Chondrocyte (in vitro differentiated cells): ENCODE results near the gene CHRNG. TPM values are rescaled to one million over a fixed set of nuclear protein-coding genes. Genes with fewer than 3 reads are reported as not detected.
A peak's percentile ranks its signal among the peaks of the same experiment; 100 is the strongest.

Experiments used
- DNase-seq: peaks from one replicate; pipeline ENCODE4 v3.0.0; 2021; ENCODE audit warnings: mixed read lengths, low spot score
- H3K27ac Mint-ChIP-seq: one replicate; pipeline ENCODE4 v1.8.0; 2021; ENCODE audit warnings: mild to moderate bottlenecking, moderate library complexity, mixed read lengths; ENCODE audit not compliant: unreplicated experiment
- H3K27me3 Mint-ChIP-seq: 2 replicates; pipeline ENCODE4 v1.8.0; 2021; ENCODE audit warnings: low read depth, mixed read lengths
- H3K36me3 Mint-ChIP-seq: 2 replicates; pipeline ENCODE4 v1.8.0; 2021; ENCODE audit warnings: low read depth, mixed read lengths
- H3K4me1 Mint-ChIP-seq: 2 replicates; pipeline ENCODE4 v1.8.0; 2021; ENCODE audit warnings: low read depth, mild to moderate bottlenecking, mixed read lengths
- H3K4me3 Mint-ChIP-seq: one replicate; pipeline ENCODE4 v1.8.0; 2021; ENCODE audit warnings: mild to moderate bottlenecking, moderate library complexity, mixed read lengths; ENCODE audit not compliant: unreplicated experiment
- H3K9me3 Mint-ChIP-seq: 2 replicates; pipeline ENCODE4 v1.8.0; 2021; ENCODE audit warnings: low read depth, mixed read lengths
- total RNA-seq: library from RNA; stranded (reverse); gene quantifications from 3 replicates; pipeline ENCODE4 v1.2.1, GENCODE V29; 2021
- TF ChIP-seq, protein P1 (sequence below): fragments of 200-600 bp; sonication (generic); IDR thresholded peaks from 2 replicates; pipeline ENCODE4 v1.5.0; 2021; ENCODE audit warnings: antibody characterized with exemption, mild to moderate bottlenecking, moderate library complexity

CHRNG gene
- total RNA-seq, 1 donor from 2014 or later: not detected

DNA sequence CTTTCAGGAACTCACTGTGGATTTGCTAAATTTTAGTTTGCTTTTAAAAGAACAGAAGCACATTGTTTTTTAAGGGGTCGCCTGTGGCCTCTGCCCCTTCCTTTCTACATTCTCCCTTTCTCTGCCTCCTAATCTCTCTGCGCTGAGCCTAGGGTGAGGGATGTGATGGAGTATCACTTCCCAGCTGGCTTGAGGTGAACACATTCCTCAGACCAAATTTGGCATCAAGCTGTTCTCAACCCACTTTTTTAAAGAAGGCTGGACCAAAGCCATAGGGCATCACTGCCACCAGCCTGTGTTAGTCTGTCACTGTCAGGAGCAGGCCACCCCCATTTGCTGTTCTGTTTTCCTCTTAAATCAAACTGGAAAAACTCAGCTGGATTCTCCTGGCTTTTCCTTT is 38.3 kb downstream of the CHRNG start:
- Mint-ChIP-seq H3K9me3 (no peaks in the 10 kb centered on the region), H3K4me3 (no peak overlapping the region), H3K27me3 (no peaks in the 10 kb centered on the region), H3K4me1 (peaks cover 28% of the 10 kb centered on the region), H3K36me3 (peaks cover 25% of the 10 kb centered on the region), H3K27ac (peak overlapping the region; percentile 34)
- TF ChIP-seq, protein P1, sequence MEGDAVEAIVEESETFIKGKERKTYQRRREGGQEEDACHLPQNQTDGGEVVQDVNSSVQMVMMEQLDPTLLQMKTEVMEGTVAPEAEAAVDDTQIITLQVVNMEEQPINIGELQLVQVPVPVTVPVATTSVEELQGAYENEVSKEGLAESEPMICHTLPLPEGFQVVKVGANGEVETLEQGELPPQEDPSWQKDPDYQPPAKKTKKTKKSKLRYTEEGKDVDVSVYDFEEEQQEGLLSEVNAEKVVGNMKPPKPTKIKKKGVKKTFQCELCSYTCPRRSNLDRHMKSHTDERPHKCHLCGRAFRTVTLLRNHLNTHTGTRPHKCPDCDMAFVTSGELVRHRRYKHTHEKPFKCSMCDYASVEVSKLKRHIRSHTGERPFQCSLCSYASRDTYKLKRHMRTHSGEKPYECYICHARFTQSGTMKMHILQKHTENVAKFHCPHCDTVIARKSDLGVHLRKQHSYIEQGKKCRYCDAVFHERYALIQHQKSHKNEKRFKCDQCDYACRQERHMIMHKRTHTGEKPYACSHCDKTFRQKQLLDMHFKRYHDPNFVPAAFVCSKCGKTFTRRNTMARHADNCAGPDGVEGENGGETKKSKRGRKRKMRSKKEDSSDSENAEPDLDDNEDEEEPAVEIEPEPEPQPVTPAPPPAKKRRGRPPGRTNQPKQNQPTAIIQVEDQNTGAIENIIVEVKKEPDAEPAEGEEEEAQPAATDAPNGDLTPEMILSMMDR: no peak
- DNase-seq: no peak

DNA sequence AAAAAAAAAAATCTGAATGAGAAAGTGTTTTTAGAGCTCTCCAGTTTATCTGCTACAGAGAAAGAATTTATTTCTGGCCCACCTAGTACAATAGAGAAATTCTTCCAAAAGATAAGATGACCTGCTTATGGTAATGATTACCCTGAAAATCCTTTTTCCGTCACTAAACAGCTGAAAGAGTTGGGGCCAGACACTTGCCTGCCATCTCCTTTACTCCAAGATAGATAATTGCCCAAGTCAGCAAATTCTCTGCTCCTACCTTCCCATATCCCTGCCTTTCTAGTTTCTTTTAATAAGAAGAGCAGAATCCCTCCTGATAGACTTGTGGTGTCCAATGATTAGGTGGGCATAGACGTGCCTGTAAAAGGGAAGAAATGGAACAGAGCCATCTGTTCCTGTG is 39.1 kb downstream of the CHRNG start:
- no peak overlapping the region for H3K27ac Mint-ChIP-seq
- H3K4me1 Mint-ChIP-seq: peaks cover 28% of the 10 kb centered on the region
- TF ChIP-seq, protein P1: no peak
- H3K4me3 Mint-ChIP-seq: no peak overlapping the region
- no peaks in the 10 kb centered on the region for H3K27me3 Mint-ChIP-seq
- H3K36me3 Mint-ChIP-seq: peaks cover 30% of the 10 kb centered on the region
- H3K9me3 Mint-ChIP-seq: no peaks in the 10 kb centered on the region
- DNase-seq: no peak

DNA sequence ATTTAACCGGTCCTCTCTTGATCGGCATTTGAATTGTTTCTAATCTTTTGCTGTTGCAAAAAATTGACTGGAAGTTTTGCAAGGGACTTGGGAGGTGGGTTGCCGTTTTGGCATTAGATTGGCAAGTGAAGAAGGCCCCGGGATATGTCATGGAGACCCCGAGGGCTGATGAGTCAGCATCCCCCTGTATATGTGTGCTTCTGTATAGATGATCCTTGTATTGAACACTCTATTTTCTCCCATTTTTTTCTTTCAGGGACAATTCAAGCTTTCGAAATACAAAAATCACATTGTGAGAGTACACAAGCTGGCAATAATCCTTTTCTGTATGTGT is 41.1 kb downstream of the CHRNG start:
- H3K4me1 Mint-ChIP-seq: peaks cover 18% of the 10 kb centered on the region
- no peaks in the 10 kb centered on the region for H3K27me3 Mint-ChIP-seq
- no peaks in the 10 kb centered on the region for H3K9me3 Mint-ChIP-seq
- H3K36me3 Mint-ChIP-seq: peaks cover 33% of the 10 kb centered on the region
- H3K4me3 Mint-ChIP-seq: no peak overlapping the region
- DNase-seq: no peak
- H3K27ac Mint-ChIP-seq: no peak overlapping the region
- TF ChIP-seq, protein P1: no peak

DNA sequence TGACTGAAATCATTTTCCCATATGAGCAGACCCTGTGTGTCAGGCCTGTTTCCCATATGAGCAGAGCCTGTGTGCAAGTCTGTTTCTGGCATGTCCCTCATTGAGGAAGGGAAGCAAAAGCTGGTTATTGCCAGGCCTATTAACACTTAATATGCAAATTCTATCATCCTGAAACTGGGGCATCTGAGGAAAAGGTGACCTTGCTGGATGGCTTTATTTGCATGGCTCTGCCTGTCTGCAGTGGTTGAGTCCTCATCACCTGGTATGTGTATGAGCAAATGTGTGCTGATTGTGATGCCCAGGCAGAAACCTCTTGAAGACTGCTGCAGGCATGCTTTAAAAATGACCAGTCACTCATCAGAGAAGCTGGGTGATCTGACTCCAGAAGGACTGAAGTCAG is 42.2 kb downstream of the CHRNG start:
- H3K36me3 Mint-ChIP-seq: peaks cover 33% of the 10 kb centered on the region
- H3K4me3 Mint-ChIP-seq: no peak overlapping the region
- H3K4me1 Mint-ChIP-seq: peaks cover 10% of the 10 kb centered on the region
- no peaks in the 10 kb centered on the region for H3K9me3 Mint-ChIP-seq
- DNase-seq: no peak
- H3K27ac Mint-ChIP-seq: no peak overlapping the region
- TF ChIP-seq, protein P1: no peak
- no peaks in the 10 kb centered on the region for H3K27me3 Mint-ChIP-seq

DNA sequence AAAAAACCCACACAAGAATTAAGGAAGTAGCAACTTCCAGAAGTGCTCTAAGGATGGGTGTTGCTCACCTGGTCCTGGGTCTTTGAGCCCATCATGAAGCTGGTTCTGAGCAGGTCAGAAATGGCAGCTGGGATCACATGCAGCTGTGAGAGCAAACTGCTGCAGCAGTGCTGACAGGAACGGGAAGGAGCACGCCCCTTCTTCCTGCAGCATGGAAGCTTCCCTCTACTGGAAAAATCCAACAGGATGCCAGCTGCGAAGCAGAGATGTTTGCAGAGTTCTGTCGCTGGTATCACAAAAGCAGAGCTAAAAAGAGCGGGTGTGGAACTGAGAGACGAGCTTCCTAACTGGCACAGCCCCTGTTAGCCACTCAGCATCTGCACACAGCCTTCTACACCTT is 44.7 kb downstream of the CHRNG start:
- Mint-ChIP-seq H3K27me3 (no peaks in the 10 kb centered on the region), H3K9me3 (no peaks in the 10 kb centered on the region), H3K4me1 (peaks cover 10% of the 10 kb centered on the region), H3K36me3 (peaks cover 30% of the 10 kb centered on the region), H3K27ac (no peak overlapping the region), H3K4me3 (no peak overlapping the region)
- DNase-seq: no peak
- TF ChIP-seq, protein P1: no peak
